RWPE2 (cell line): ENCODE measurements around the gene GNG10.
A peak's percentile ranks its signal among the peaks of the same experiment; 100 is the strongest.

Experiments
- ATAC-seq: fragments of 200-7000 bp; cut with Tn5 transposase; 3 replicates; pipeline ENCODE4 v1.9.1; 2021; ENCODE audit warnings: low read depth
- DNase-seq: peaks from one replicate; pipeline ENCODE4 v3.0.0-alpha.2; 2020; ENCODE audit warnings: low spot score
- H3K27ac ChIP-seq: fragments of 450-650 bp; 2 replicates; pipeline ENCODE4 v1.5.1; 2017; ENCODE audit warnings: mild to moderate bottlenecking; ENCODE audit not compliant: poor library complexity, severe bottlenecking
- H3K27me3 ChIP-seq: fragments of 250-450 bp; sonication (Bioruptor Pico); 2 replicates; pipeline ENCODE4 v1.5.1; 2021; ENCODE audit warnings: mild to moderate bottlenecking, moderate library complexity; ENCODE audit not compliant: insufficient read depth, poor library complexity, severe bottlenecking
- H3K36me3 ChIP-seq: fragments of 250-450 bp; sonication (Bioruptor Pico); 2 replicates; pipeline ENCODE4 v1.5.1; 2020; ENCODE audit warnings: low read depth, mild to moderate bottlenecking, moderate library complexity
- H3K4me1 ChIP-seq: fragments of 250-450 bp; sonication (Bioruptor Pico); 2 replicates; pipeline ENCODE4 v1.5.1; 2021; ENCODE audit warnings: mild to moderate bottlenecking, moderate library complexity; ENCODE audit not compliant: insufficient read depth, poor library complexity, severe bottlenecking
- H3K4me3 ChIP-seq: fragments of 250-450 bp; sonication (Bioruptor Pico); 2 replicates; pipeline ENCODE4 v1.5.1; 2021; ENCODE audit warnings: mild to moderate bottlenecking, moderate library complexity; ENCODE audit not compliant: severe bottlenecking
- H3K9me3 ChIP-seq: fragments of 250-450 bp; sonication (Bioruptor Pico); 2 replicates; pipeline ENCODE4 v1.5.1; 2021; ENCODE audit warnings: mild to moderate bottlenecking, moderate library complexity; ENCODE audit not compliant: severe bottlenecking
- TF ChIP-seq, protein P1 (sequence below): fragments of 450-650 bp; IDR thresholded peaks from one replicate; pipeline ENCODE4 v1.5.1; 2017; ENCODE audit warnings: mild to moderate bottlenecking, moderate library complexity; ENCODE audit not compliant: poor library complexity, severe bottlenecking

Gene GNG10

DNA sequence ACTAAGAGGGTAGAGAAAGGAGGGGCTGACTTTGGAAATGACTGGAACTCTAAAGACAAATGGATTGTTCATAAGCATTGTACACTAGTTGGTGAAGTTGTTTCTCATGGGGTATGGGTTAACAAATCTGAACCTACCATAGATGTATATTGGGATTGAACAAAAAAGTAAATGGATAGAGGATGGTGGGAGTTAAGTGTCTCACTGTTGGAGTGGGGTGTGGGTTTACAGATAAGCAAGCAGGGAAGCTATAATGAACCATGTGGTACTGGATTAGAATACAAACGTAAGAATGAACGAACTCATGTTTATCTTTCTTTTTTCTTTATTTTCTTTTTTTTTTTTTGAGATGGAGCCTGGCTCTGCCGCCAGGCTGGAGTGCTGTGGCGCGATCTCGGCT is 17.8 kb downstream of the GNG10 start:
- TF ChIP-seq, protein P1, sequence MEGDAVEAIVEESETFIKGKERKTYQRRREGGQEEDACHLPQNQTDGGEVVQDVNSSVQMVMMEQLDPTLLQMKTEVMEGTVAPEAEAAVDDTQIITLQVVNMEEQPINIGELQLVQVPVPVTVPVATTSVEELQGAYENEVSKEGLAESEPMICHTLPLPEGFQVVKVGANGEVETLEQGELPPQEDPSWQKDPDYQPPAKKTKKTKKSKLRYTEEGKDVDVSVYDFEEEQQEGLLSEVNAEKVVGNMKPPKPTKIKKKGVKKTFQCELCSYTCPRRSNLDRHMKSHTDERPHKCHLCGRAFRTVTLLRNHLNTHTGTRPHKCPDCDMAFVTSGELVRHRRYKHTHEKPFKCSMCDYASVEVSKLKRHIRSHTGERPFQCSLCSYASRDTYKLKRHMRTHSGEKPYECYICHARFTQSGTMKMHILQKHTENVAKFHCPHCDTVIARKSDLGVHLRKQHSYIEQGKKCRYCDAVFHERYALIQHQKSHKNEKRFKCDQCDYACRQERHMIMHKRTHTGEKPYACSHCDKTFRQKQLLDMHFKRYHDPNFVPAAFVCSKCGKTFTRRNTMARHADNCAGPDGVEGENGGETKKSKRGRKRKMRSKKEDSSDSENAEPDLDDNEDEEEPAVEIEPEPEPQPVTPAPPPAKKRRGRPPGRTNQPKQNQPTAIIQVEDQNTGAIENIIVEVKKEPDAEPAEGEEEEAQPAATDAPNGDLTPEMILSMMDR = no peak
- Histone ChIP-seq H3K4me1 (no peaks in the 10 kb centered on the region), H3K4me3 (no peak overlapping the region), H3K27ac (no peak overlapping the region), H3K27me3 (no peaks in the 10 kb centered on the region), H3K36me3 (no peaks in the 10 kb centered on the region), H3K9me3 (no peaks in the 10 kb centered on the region)
- ATAC-seq (no peak), DNase-seq (no peak)

DNA sequence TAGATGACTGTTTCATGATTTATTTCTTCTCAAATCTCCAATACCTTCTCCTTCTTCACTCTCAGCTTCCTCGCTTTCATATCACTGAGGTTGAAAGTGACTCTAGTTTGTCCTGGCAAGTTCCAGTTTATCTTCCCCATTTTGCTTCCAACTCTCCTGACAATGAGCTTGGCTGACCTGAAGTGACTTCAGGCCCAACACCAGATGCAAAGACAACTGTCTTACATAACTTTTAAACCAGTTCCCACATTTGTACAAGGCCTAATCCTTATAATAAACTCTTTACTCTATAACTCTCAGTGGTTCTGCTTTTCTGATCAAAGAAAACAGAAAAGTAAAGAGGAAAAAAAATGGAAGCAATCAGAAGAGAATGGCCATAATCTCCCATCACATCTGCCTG is 22.0 kb downstream of the GNG10 start:
- H3K27ac ChIP-seq = no peak overlapping the region
- ATAC-seq (no peak), DNase-seq (no peak)
- H3K9me3 ChIP-seq = no peaks in the 10 kb centered on the region
- no peak overlapping the region for H3K4me3 ChIP-seq
- H3K36me3 ChIP-seq = no peaks in the 10 kb centered on the region
- H3K4me1 ChIP-seq = no peaks in the 10 kb centered on the region
- TF ChIP-seq, protein P1 = no peak
- no peaks in the 10 kb centered on the region for H3K27me3 ChIP-seq

DNA sequence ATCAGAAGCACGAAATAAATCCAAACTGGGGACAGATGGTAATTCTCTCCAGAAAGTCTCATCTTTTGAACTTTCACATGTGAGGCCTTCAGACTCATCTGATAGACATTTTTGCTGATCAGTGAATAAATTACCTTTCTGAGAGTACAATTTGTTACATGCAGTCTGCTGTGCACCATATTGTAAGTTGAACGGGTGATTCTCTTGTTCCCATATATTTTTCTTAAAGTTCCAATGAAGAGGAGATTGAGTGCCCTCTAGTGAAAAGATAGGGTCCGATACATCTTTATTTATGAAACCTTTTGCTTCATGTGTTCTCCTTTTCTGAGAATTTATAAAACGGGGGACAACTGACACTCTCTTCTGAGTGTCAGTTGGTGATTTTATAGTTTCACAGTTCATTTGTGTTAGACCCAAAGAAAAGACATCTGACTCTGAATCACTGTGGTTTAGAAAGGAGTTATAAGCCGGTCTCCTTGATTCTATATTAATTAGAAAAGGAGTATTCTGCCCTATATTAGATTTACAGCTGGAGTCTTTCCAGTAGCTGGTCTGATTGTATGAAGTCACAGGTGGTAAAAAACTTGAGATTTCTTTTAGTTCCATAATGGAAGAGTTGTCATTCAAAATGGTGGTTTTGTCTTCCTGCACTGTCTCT is 30.4 kb downstream of the GNG10 start:
- ATAC-seq (peak; percentile 58), DNase-seq (no peak)
- TF ChIP-seq, protein P1 = peak; percentile 83
- peaks cover 7% of the 10 kb centered on the region for H3K4me1 ChIP-seq
- no peak overlapping the region for H3K27ac ChIP-seq
- no peaks in the 10 kb centered on the region for H3K9me3 ChIP-seq
- no peaks in the 10 kb centered on the region for H3K36me3 ChIP-seq
- no peaks in the 10 kb centered on the region for H3K27me3 ChIP-seq
- H3K4me3 ChIP-seq = no peak overlapping the region

DNA sequence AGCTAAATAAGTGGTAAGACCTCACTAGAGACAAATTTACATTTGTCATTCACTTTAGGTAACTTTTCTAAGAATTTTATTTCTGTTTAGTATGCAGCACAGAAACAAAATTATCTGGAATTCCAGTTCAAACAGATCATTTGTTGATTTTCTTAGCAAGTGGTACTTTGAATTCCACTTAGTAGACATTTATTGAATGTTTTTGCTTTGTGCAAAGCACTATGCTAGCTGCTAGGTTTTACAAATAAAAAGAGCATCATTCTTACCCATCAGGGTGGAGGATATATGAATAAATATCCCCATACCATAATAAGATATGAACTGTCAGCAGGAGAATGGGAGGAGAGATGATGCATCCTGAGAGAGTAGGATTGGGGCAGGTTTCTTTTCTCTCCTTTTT is 35.4 kb downstream of the GNG10 start:
- no peak for ATAC-seq
- H3K27ac ChIP-seq = no peak overlapping the region
- no peaks in the 10 kb centered on the region for H3K4me1 ChIP-seq
- H3K27me3 ChIP-seq = no peaks in the 10 kb centered on the region
- H3K4me3 ChIP-seq = no peak overlapping the region
- H3K9me3 ChIP-seq = no peaks in the 10 kb centered on the region
- DNase-seq = no peak
- no peaks in the 10 kb centered on the region for H3K36me3 ChIP-seq
- TF ChIP-seq, protein P1 = no peak

DNA sequence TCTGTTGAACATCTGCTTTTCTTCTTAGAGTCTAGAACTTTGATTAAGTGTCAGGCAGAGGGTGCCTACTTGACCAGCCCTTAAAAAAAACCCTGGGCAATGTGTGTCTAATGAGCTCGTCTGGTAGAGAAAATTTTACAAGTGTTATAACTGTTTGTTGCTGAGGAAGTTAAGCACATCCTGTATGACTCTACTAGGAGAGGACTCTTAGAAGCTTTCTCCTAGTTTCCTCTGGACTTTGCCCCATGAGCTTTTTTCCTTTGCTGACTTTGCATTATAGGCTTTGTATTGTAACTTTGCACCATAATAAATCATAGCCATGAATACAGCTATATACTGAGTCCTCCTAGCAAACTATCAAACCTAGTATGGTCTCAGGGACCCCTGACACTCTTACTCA is 39.4 kb downstream of the GNG10 start:
- DNase-seq = no peak

More for the DNA sequence above, 39.4 kb downstream of the GNG10 start:
- H3K4me3 ChIP-seq = no peak overlapping the region
- H3K27ac ChIP-seq = no peak overlapping the region
- H3K27me3 ChIP-seq = no peaks in the 10 kb centered on the region
- H3K4me1 ChIP-seq = no peaks in the 10 kb centered on the region
- ATAC-seq = no peak
- TF ChIP-seq, protein P1 = no peak
- no peaks in the 10 kb centered on the region for H3K36me3 ChIP-seq
- no peaks in the 10 kb centered on the region for H3K9me3 ChIP-seq
